ENCODE results near the gene RPN2. TPM values are rescaled to one million over a fixed set of nuclear protein-coding genes. Genes with fewer than 3 reads are reported as not detected.

RPN2 gene
- total RNA-seq, 1 experiment from 2014 or later: 220 TPM

GRCh38 chr20:37271421-37271768 lies 92.3 kb downstream of the RPN2 start:
- Histone ChIP-seq H3K27me3 (ENCODE audit: insufficient read depth, low read length) (no peaks in the 10 kb centered on the region), H3K36me3 (ENCODE audit: control insufficient read depth in 1 of 2, insufficient read depth in 2 of 2, low read length in 2 of 2) (no peaks in the 10 kb centered on the region), H4K20me1 (ENCODE audit: insufficient read depth) (no peaks in the 10 kb centered on the region), H3K9ac (ENCODE audit: low read length) (no peak overlapping the region), H3K9me3 (ENCODE audit: control insufficient read depth in 1 of 2, insufficient read depth in 1 of 2, low read depth in 1 of 2, low read length in 2 of 2) (no peaks in the 10 kb centered on the region), H3K4me3 (replicated peaks in 1 of 2; ENCODE audit: low read depth in 1 of 2, low read length in 2 of 2) (no peak overlapping the region), H3K9me2 (ENCODE audit: insufficient read depth) (no peaks in the 10 kb centered on the region), H3K4me1 (ENCODE audit: control insufficient read depth in 1 of 2, insufficient read depth in 2 of 2, low read length in 2 of 2) (peaks cover 3 to 13% of the 10 kb centered on the region in 2 experiments), H3K27ac (ENCODE audit: low read depth, low read length) (no peak overlapping the region), H2AFZ (ENCODE audit: low read depth, low read length, poor library complexity, severe bottlenecking) (no peak overlapping the region), H3K79me2 (ENCODE audit: insufficient read depth, low read length) (no peaks in the 10 kb centered on the region), H3K4me2 (ENCODE audit: low read length) (no peak overlapping the region)
- no peak for ATAC-seq
- BruUV-seq (replicated peaks): no TSS peak
- ChIA-PET CTCF (interaction anchor here (1.0 to 2.9 kb wide), 3 partner anchors 262 to 272 kb away, joined by 3 to 14 read pairs (median 10); no protein-coding TSS in a partner anchor), POLR2A (interaction anchor here (1.7 kb wide), 1 partner anchor 257 kb away, joined by 3 read pairs; no protein-coding TSS in a partner anchor), RAD21 (ENCODE audit: low non-redundant PET in 1 of 2, low total read pairs in 2 of 2, uncharacterized antibody in 2 of 2, unreplicated experiment in 2 of 2) (no interaction called here)
- DNase-seq (ENCODE audit: low read depth, low spot score): no peak
- intact Hi-C loops (cut with micrococcal nuclease): no loop called here
- TF ChIP-seq SRF (IDR thresholded peaks at IDR 0.05; ENCODE audit: low read depth) (no peak), ZBTB33 (IDR thresholded peaks at IDR 0.05; ENCODE audit: extremely low read depth, insufficient replicate concordance, low read length) (no peak), POLR2A (IDR thresholded peaks at IDR 0.05; ENCODE audit: borderline replicate concordance, extremely low read depth, insufficient read depth, insufficient read length) (no peak), ELF1 (IDR thresholded peaks at IDR 0.05; ENCODE audit: borderline replicate concordance, low read depth) (no peak), YY1 (IDR thresholded peaks at IDR 0.05; ENCODE audit: extremely low read depth, insufficient replicate concordance, low read depth, low read length) (no peak), EGR1 (IDR thresholded peaks at IDR 0.05; ENCODE audit: low read depth) (no peak), ATF3 (IDR thresholded peaks at IDR 0.05) (no peak), SP1 (IDR thresholded peaks at IDR 0.05; ENCODE audit: low read depth) (no peak), CTCF (IDR thresholded peaks at IDR 0.05 in 2 of 3, conservative IDR thresholded peaks at IDR 0.05 in 1 of 3; ENCODE audit: borderline replicate concordance in 1 of 3, insufficient read depth in 1 of 3, low read depth in 2 of 3, low read length in 2 of 3) (no peak), JUND (IDR thresholded peaks at IDR 0.05) (no peak), EZH2 (IDR thresholded peaks at IDR 0.05) (no peak), RAD21 (IDR thresholded peaks at IDR 0.05; ENCODE audit: low read depth) (no peak), TCF7L2 (IDR thresholded peaks at IDR 0.05; ENCODE audit: borderline replicate concordance, extremely low read depth, insufficient read depth, insufficient read length) (no peak), REST (IDR thresholded peaks at IDR 0.05; ENCODE audit: low read depth) (no peak), POLR2AphosphoS5 (IDR thresholded peaks at IDR 0.05; ENCODE audit: low read depth, low read length) (no peak), ZFX (IDR thresholded peaks at IDR 0.05) (no peak), EZH2phosphoT487 (IDR thresholded peaks at IDR 0.05; ENCODE audit: borderline replicate concordance) (no peak), SIN3A (IDR thresholded peaks at IDR 0.05; ENCODE audit: low read depth) (no peak), ZNF274 (IDR thresholded peaks at IDR 0.05; ENCODE audit: low read depth, low read length) (no peak)

Measured in HCT116 (cell line).